HG03342 (cell line): ENCODE results near the gene SMCO3.

Source experiments
- ATAC-seq: cut with Tn5 transposase; IDR thresholded peaks from one replicate; pipeline ENCODE4 v1.9.1; 2021; ENCODE audit warnings: mild to moderate bottlenecking, moderate library complexity; ENCODE audit not compliant: unreplicated experiment

The SMCO3 gene

GRCh38 chr12:14828892-14829291 lies 14.9 kb upstream of the SMCO3 start:
- peak; percentile 82 for ATAC-seq

DNA sequence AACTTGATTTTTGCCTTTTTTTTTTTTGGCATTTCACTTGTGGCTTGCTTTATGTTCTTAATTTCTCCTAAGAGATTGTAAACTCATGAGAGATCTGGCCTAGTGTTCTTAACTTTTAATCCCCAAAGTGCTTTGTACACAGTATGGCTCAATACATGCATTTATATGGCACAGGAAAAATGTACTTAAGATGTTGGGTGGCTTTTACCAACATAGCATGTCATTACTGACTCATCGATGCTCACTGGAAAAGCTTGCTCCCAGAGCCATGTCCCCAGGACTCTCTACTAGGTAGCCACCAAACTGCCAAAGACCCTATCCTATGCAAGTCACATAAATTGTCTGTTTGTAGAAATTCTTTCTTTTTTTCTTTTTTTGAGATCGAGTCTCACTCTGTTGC lies 13.1 kb upstream of the SMCO3 start:
- ATAC-seq, result no peak

DNA sequence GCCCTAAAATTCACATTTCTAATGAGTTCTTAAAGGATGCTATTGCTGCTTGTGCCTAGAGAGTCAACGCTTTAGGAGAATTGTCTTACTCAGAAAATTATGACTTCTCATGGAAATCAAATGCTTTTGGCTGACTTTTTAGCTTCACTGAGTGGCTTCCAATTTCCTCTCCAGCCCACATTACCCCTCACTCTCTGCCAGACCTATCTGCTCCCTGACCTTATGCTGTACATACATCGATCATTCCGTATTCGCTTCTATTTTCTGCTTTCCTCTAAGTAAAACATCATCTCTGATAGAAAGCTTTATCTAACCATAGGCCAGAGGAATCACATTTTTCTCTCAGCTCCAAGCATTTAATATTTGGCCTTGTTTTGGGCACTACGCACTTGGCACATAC lies 12.5 kb upstream of the SMCO3 start:
- ATAC-seq, result no peak

DNA sequence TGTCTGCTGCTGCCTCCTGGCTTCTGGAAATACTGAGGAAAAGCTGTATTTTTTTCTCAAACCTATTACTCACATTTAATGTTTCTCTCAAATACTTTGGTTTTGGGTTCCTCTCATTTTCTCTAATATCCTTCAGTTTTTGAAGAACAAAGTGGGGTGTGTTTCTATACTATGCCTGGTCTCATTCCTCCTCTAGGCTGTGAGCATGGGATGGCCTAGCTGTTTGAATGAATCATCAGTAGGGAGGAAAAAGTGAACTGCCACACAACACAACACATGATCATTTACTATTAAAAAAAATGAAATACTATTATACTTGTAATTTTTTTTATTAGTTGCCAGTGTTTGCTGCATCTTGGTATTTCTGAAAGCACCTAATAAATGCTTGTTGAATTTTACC lies 11.3 kb upstream of the SMCO3 start:
- ATAC-seq, result no peak

- no peak for ATAC-seq
Observed at GRCh38 chr12:14824012-14824634, 10.1 kb upstream of the SMCO3 start.

- ATAC-seq, result no peak
Observed at GRCh38 chr12:14811486-14811885, 2.5 kb downstream of the SMCO3 start.

- no peak for ATAC-seq
Observed at GRCh38 chr12:14810953-14811483, 3.0 kb downstream of the SMCO3 start.

DNA sequence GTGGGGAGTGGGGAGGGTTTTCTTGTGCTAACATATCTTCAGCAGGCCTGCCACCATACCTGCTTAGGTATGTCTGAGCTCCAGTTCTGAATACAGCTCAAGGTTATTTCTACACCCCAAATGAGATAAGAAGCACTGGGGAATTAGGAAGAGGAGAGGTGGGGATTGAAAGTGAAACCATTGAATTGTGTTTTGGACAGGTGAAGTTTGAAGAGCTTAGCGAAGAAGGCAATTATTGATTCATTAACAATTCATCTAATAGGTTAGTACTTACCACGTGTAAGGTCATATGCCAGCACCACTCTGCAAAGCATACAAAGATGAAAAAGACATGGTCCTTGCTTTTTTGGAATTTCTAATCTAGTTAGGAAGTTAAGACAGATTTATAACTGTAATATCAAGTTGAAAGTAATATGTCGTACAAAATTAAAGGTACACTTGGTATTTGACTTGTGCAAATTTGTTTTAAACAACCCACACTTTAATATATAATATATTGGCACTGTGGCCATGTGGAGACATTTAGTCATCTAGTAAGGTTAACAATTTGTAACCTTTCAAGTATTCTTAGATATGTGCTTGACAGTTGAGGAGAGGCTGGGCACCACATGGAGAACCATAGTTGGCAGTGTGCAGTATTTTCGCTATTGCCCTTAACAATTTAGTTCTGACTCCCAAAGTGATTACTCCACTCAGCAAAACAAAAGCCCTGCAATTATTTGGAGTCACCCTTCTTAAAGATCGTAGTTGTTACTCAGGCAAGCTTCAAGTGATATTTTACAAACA lies 3.6 kb downstream of the SMCO3 start:
- no peak for ATAC-seq

DNA sequence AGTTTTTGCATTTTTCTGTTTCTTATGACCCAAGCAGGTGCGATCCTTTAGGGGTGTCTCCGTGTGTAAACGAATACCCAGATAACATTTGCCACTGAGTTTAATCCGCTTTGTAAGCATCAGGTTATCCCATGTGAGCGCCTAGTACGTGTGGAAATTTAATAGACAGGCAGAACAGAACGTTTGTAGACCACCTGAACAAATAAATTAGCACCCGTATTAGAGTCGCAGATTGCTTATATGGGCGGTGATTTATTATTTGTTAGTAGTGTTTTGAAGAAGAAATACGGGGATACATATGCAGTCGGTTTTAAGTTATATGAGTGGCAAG lies 10.2 kb downstream of the SMCO3 start:
- peak; percentile 8 for ATAC-seq

DNA sequence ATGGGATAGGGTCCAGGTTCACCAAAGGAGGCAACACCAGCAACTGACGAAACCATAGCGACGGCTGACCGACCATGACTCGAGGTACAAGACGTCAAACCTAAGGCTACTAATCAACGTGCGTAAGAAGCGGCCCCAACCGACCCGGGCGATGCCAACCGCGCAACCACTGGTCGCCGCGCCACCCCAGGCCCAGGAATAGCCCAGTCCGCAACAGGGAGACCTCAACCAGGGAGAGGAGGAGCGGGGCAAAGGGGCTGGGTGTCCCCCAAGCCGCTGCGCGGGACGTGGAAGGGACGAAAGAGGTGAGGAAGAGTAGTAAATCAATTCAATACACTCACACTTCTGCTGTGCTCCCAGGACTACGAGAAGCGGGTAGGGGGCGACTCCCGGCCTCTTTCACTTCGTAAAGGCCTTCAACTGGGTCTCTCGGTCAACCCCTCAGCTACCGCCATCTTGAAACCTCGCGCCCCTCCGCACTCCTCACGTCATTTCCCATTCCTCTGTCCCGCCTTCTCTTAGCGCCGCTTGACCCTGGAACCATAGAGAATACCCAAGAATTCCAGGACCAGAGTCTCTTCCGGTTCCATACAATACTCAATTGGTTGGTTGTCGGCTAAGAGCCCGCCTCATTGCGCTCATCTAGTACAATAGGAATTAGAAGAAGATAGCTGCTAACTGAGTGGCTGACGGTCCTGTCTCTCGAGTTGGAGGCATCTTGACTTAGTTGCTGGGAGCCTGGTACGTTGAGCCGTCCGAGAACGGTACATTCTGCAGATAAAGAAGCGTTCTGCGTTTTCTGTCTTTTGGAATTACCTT lies 10.8 kb downstream of the SMCO3 start, which contains the start of the genes C12orf60 and WBP11:
C12orf60 (plus strand) TSS at position 660 of the 819 bp plus-strand sequence. CDS start 19,266 bp downstream, outside the sequence.
WBP11 (minus strand) TSS at position 468 of the 819 bp plus-strand sequence. CDS start 2,095 bp downstream, outside the sequence.
- ATAC-seq, result peak; percentile 99

DNA sequence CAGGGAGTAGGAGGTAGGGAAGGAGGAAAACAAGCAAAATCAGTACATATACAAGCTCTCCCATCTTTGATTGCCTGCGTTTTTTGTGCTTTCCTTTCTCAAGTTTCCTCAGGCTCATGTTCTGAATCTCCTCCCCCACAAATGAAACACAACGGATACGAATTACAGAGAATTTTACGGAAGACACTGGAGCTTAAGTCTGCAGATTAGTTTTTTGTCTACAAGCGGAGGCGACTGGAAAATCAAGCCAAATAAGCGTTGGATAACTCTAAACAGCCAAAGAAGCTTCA lies 11.3 kb downstream of the SMCO3 start:
- ATAC-seq, result no peak

DNA sequence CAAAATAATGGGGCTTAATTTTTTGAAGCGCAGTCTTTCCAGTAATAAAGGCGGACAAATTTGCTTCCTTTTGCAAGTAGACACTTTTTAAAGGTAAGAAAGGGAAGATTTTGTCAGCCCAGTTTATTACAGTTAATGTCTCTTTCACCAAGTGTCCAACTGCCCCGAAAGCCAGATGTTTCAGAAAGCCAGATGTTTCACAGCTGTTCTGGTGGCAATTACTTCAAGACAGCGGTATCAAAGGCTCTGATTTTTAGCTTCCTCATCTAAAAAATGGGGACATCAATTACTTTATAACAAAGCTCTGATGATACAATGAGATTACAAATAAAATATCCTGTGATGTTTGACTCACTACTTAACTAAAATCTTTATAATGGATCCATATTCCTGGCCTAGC lies 11.7 kb downstream of the SMCO3 start:
- no peak for ATAC-seq

GRCh38 chr12:14795028-14795448 lies 18.9 kb downstream of the SMCO3 start:
- no peak for ATAC-seq

GRCh38 chr12:14785568-14785967 lies 28.4 kb downstream of the SMCO3 start:
- ATAC-seq, result no peak

- ATAC-seq, result no peak
Observed at GRCh38 chr12:14784471-14784870, 29.5 kb downstream of the SMCO3 start.

GRCh38 chr12:14782756-14783155 lies 31.2 kb downstream of the SMCO3 start:
- ATAC-seq, result no peak

DNA sequence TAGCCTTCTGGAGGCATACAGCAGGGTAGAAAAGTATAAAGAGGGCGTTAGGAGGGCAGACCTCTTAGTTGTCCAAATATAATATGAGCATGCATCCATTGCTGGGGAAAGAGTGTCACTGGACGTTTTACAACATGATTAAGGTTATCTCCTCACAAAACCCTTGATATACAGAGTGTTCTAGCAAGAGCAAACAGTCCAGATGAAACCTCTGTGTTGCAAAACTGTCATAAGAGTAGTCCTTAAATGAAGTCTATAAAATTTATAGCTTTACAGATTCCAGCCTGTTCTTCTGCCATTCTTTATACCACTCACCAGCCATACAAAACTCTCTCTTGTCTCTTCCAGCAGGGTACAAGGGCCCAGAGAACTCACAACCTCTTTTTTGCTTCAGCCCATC lies 32.4 kb downstream of the SMCO3 start:
- ATAC-seq, result no peak

DNA sequence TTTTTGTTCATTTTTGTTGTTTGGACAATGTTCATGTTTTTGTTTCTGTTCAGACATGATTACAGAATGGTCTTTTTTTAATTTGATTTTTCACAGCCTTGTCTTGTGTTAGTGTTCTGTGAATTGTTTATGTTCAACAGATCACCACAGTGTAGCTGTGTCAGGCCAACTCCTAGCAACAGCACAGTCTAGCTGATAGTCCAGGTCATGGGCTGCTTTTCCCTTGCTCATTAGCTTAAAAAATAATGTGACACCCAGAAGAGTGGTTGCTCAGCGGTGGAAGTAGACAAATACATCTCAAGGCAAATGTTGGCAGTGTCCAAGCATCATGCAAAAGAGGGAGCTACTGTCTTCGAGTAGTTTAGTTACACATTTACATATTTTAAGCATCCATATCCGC lies 33.1 kb downstream of the SMCO3 start:
- ATAC-seq, result no peak

DNA sequence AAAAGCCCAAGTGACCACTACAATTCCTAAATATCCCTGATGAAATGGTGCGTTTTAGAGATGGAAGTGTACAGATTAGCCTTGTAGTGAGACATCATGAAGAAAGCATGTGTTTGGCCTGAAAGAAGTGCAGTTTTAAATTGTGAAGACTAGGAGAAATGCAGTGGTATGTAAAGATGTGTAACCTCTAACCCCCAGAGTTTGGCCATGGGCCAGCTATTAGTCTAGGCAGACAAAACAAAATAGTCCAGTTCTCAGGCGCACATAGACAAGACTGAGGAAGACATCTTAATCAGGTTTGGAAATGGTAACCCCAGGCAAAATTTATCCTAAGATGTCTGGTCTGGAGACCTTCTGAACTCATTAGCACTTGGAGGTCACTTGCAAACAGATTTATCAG lies 34.1 kb downstream of the SMCO3 start:
- no peak for ATAC-seq

DNA sequence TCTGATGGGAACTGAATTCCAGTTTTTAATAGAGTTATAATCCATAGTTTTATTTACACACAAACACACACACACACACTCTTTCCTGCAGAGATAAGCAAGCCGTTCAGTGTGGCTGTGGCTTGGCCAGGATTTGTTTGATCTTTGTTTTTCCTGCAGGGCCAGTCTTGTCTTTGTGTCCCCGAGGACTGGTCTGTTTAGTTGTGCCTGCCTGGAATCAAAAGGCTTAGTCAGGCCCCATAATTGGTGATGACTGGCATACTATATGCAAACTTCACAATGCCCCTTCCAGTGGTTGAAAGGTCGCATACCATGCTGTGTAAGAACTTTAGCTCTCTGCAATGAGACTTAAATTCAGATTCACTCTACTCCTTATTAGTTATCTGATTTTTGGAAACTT lies 36.7 kb downstream of the SMCO3 start:
- ATAC-seq, result no peak

- no peak for ATAC-seq
Observed at GRCh38 chr12:14776236-14776961, 37.6 kb downstream of the SMCO3 start.
